GM12801 (cell line): ENCODE results near the gene GP9.

Experiments used
- TF ChIP-seq, protein P1 (sequence below): IDR thresholded peaks from one replicate; pipeline ENCODE4 v1.5.1; 2011; ENCODE audit warnings: control low read depth; ENCODE audit not compliant: insufficient read length; ENCODE audit errors: extremely low read depth

GP9 gene

DNA sequence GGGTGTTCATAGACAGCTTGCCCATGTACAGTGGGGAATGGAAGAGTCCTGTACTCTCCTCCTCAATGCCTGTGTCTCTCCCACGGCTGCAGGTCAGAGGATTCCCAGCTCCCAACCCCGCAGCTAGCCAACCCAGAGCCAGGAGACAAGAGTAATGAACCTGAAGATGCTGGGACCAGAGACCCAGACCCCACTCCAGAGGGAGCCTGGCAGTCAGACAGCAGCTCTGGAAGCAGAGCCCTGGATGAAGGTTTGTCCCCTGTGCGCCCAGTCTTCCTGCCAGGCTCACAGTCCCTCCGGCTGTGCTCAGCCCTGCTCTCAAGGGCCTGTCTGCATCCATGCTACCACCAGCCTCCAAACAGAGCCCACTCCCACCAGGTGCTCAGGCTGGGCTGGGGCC lies 30.0 kb upstream of the GP9 start:
- TF ChIP-seq, protein P1, sequence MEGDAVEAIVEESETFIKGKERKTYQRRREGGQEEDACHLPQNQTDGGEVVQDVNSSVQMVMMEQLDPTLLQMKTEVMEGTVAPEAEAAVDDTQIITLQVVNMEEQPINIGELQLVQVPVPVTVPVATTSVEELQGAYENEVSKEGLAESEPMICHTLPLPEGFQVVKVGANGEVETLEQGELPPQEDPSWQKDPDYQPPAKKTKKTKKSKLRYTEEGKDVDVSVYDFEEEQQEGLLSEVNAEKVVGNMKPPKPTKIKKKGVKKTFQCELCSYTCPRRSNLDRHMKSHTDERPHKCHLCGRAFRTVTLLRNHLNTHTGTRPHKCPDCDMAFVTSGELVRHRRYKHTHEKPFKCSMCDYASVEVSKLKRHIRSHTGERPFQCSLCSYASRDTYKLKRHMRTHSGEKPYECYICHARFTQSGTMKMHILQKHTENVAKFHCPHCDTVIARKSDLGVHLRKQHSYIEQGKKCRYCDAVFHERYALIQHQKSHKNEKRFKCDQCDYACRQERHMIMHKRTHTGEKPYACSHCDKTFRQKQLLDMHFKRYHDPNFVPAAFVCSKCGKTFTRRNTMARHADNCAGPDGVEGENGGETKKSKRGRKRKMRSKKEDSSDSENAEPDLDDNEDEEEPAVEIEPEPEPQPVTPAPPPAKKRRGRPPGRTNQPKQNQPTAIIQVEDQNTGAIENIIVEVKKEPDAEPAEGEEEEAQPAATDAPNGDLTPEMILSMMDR: no peak

DNA sequence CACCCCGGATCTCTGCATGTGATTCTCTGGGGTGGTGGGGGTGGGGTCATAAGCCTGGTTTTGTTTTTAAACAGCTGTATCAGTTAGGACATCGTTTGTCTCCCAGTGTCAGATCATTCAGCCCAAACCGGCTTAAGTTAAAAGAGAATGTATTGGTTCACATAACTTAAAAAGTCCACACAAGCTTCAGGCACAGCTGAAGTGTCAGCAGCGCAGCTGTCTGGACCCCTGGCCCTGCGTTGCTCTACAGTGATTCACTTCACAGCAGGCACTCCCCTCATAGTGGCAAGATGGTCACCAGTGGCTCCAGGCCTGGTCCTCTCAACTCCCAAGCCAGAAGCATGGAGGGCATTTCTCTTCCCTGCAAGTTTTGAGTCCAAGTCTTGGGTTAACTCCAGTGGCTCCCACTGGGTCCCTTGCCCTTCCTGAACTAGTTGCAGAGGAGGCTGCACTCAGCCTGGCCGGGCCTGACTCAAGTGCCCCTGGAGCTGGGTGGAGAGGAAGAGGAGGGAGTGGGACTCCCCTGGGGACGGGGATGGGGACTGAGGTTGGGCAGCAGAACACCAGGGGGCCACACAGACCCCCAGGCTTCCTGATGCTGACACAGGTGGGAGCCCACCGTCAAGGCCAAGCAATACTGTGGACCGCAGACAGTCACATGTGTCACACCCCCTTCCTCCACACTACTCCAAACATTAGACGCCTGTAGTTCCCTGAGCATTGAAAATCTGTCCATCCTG lies 28.9 kb upstream of the GP9 start:
- TF ChIP-seq, protein P1: no peak

DNA sequence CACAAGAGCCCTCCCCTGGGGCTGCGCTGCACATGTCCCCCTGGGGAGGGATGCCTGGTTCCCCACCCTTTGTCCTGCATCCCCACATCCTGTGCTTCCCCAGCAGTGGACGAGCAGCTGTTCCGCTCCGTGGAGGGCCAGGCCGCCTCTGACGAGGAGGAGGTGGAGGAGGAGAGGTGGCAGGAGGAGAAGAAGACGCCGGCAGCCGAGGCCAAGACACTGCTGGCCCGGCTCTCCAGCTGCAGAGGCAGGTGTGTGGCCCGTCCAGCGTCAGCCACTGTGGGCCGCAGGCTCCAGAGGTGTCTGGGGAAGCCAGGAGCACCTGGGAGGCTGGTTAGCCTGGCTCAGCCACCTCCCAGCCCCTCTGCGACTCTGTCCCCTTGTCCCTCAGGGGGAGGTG lies 27.9 kb upstream of the GP9 start:
- TF ChIP-seq, protein P1: no peak

DNA sequence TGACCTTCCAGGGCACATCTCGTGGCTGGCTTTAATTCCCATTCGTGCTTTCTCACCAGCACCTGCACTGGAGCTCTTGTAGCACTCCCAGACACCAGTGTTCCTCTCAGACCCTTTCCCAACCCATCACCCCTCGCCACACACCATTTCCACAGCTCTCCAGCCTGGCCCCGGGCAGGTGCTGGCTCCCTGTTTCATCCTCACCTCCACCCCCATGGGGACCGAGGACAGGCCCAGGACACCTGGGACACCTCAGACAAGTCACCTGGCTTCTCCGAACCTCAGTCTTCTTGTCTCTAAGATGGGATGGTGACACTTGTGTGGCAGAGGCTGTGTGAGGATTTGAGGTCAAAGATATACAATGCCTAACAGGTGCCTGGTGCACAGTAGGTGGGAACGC lies 27.4 kb upstream of the GP9 start:
- TF ChIP-seq, protein P1: no peak

GRCh38 chr3:129033633-129034321 lies 26.8 kb upstream of the GP9 start:
- TF ChIP-seq, protein P1: no peak

GRCh38 chr3:129034642-129035041 lies 25.9 kb upstream of the GP9 start:
- TF ChIP-seq, protein P1: no peak

- TF ChIP-seq, protein P1: no peak
Measured at GRCh38 chr3:129035360-129036221, 25.0 kb upstream of the GP9 start.
